HG03439 (cell line): ENCODE data around the gene OR11H1.
"Not testable (repeated sequence)": the region's sequence is repeated elsewhere in the genome, so short reads cannot be mapped to it uniquely, and the experiment has no call there.

ENCODE experiments used
- ATAC-seq: cut with Tn5 transposase; IDR thresholded peaks from one replicate; pipeline ENCODE4 v1.9.1; 2021; ENCODE audit warnings: mild to moderate bottlenecking, moderate library complexity; ENCODE audit not compliant: unreplicated experiment

The OR11H1 gene

GRCh38 chr22:15527892-15528291 lies at the start of gene OR11H1:
Gene OR11H1 (plus strand): TSS chr22:15528192. CDS start chr22:15528192, 0 bp downstream.
- ATAC-seq: not testable (repeated sequence)

GRCh38 chr22:15509967-15510366 lies 18.0 kb upstream of the OR11H1 start:
- ATAC-seq: not testable (repeated sequence)

- ATAC-seq: not testable (repeated sequence)
Observed at GRCh38 chr22:15515896-15516295, 12.1 kb upstream of the OR11H1 start.

GRCh38 chr22:15553767-15554166 lies 25.8 kb downstream of the OR11H1 start:
- not testable (repeated sequence) for ATAC-seq

- not testable (repeated sequence) for ATAC-seq
Observed at GRCh38 chr22:15563461-15563860, 35.5 kb downstream of the OR11H1 start.

- not testable (repeated sequence) for ATAC-seq
Observed at GRCh38 chr22:15565063-15565462, 37.1 kb downstream of the OR11H1 start.
